GM23338 (cell line): ENCODE results near the gene EID1. TPM values are rescaled to one million over a fixed set of nuclear protein-coding genes. Genes with fewer than 3 reads are reported as not detected.

ENCODE experiments used
- ATAC-seq: fragments of 200-7000 bp; cut with Tn5 transposase; 3 replicates; pipeline ENCODE4 v1.9.1; 2020
- DNase-seq: peaks from one replicate; pipeline ENCODE4 v3.0.0-alpha.2; 2015; ENCODE audit warnings: low spot score
- H2AFZ ChIP-seq: fragments of 200-600 bp; sonication (generic); 2 replicates; pipeline ENCODE4 v1.8.0; 2016; ENCODE audit warnings: antibody characterized with exemption, mild to moderate bottlenecking, moderate library complexity
- H3F3A ChIP-seq: fragments of 200-600 bp; sonication (generic); replicated peaks from 2 replicates; pipeline ENCODE4 v1.8.0; 2017; ENCODE audit warnings: antibody characterized with exemption, mixed run types, low read depth
- H3K27ac ChIP-seq: fragments of 200-600 bp; sonication (generic); 2 replicates; pipeline ENCODE4 v1.6.1; 2016; ENCODE audit warnings: low read depth
- H3K27me3 ChIP-seq: fragments of 200-600 bp; sonication (generic); 2 replicates; pipeline ENCODE4 v1.8.0; 2016; ENCODE audit warnings: mild to moderate bottlenecking, mixed run types, moderate library complexity; ENCODE audit not compliant: insufficient read depth
- H3K36me3 ChIP-seq: fragments of 200-600 bp; sonication (generic); 2 replicates; pipeline ENCODE4 v1.8.0; 2016; ENCODE audit warnings: mild to moderate bottlenecking; ENCODE audit not compliant: insufficient read depth
- H3K4me1 ChIP-seq: fragments of 200-600 bp; sonication (generic); 2 replicates; pipeline ENCODE4 v1.8.0; 2016; ENCODE audit warnings: mild to moderate bottlenecking, moderate library complexity; ENCODE audit not compliant: insufficient read depth
- H3K4me2 ChIP-seq: fragments of 200-600 bp; sonication (generic); 2 replicates; pipeline ENCODE4 v1.7.1; 2017; ENCODE audit warnings: mixed run types
- H3K4me3 ChIP-seq: fragments of 200-600 bp; sonication (generic); 2 replicates; pipeline ENCODE4 v1.6.1; 2016; ENCODE audit warnings: mixed run types
- H3K79me2 ChIP-seq: fragments of 200-600 bp; sonication (generic); replicated peaks from 2 replicates; pipeline ENCODE4 v1.8.0; 2017; ENCODE audit warnings: mild to moderate bottlenecking; ENCODE audit not compliant: insufficient read depth
- H3K9me2 ChIP-seq: fragments of 200-600 bp; sonication (generic); 2 replicates; pipeline ENCODE4 v1.8.0; 2017; ENCODE audit not compliant: insufficient read depth
- H4K20me1 ChIP-seq: fragments of 200-600 bp; sonication (generic); replicated peaks from 2 replicates; pipeline ENCODE4 v1.8.0; 2017; ENCODE audit warnings: mild to moderate bottlenecking; ENCODE audit not compliant: insufficient read depth
- H3K27ac Mint-ChIP-seq: 2 replicates; pipeline ENCODE4 v1.8.0; 2020; ENCODE audit warnings: inconsistent platforms, mild to moderate bottlenecking, moderate library complexity, mixed read lengths
- H3K27me3 Mint-ChIP-seq: 3 replicates; pipeline ENCODE4 v1.8.0; 2022; ENCODE audit warnings: low read depth, mild to moderate bottlenecking, moderate library complexity, mixed read lengths, inconsistent platforms; ENCODE audit not compliant: insufficient read depth, poor library complexity
- H3K36me3 Mint-ChIP-seq: 3 replicates; pipeline ENCODE4 v1.8.0; 2021; ENCODE audit warnings: low read depth, mild to moderate bottlenecking, inconsistent platforms, moderate library complexity, mixed read lengths
- H3K4me1 Mint-ChIP-seq: 3 replicates; pipeline ENCODE4 v1.8.0; 2020; ENCODE audit warnings: mild to moderate bottlenecking, inconsistent platforms, mixed read lengths
- H3K4me3 Mint-ChIP-seq: 3 replicates; pipeline ENCODE4 v1.8.0; 2021; ENCODE audit warnings: moderate library complexity, mild to moderate bottlenecking, inconsistent platforms, mixed read lengths
- H3K9me3 Mint-ChIP-seq: 3 replicates; pipeline ENCODE4 v1.8.0; 2020; ENCODE audit warnings: moderate library complexity, mild to moderate bottlenecking, inconsistent platforms, mixed read lengths
- CREB1 ChIP-seq: fragments of 250-450 bp; sonication (Bioruptor Pico); IDR thresholded peaks from 2 replicates; pipeline ENCODE4 v1.5.0; 2020; ENCODE audit warnings: low read depth, mild to moderate bottlenecking, moderate library complexity
- EZH2 ChIP-seq: fragments of 200-600 bp; sonication (generic); IDR thresholded peaks from one replicate; pipeline ENCODE4 v1.8.0; 2017; ENCODE audit warnings: antibody characterized with exemption, mild to moderate bottlenecking, low read depth; ENCODE audit not compliant: unreplicated experiment
- EZH2phosphoT487 ChIP-seq: fragments of 200-600 bp; sonication (generic); IDR thresholded peaks from one replicate; pipeline ENCODE4 v1.8.1; 2018; ENCODE audit warnings: antibody characterized with exemption; ENCODE audit not compliant: unreplicated experiment
- JUNB ChIP-seq: IDR thresholded peaks from one replicate; pipeline ENCODE4 v1.6.1; 2016; ENCODE audit warnings: antibody characterized with exemption; ENCODE audit not compliant: unreplicated experiment
- POLR2AphosphoS5 ChIP-seq: IDR thresholded peaks from 2 replicates; pipeline ENCODE4 v1.6.1; 2016; ENCODE audit warnings: antibody characterized with exemption, low read depth
- ZNF114 ChIP-seq: fragments of 250-450 bp; sonication (Bioruptor Pico); IDR thresholded peaks from 2 replicates; pipeline ENCODE4 v1.5.0; 2020; ENCODE audit warnings: mild to moderate bottlenecking, moderate library complexity
- polyA plus RNA-seq: library from polyadenylated mRNA; unstranded; fragments of >200 nt; fragmentation: Nextera tagmentation; extraction: Ambion mirVana; gene quantifications from 2 replicates; pipeline ENCODE4 v1.2.1, GENCODE V29; 2016
- total RNA-seq: library from RNA; depleted of rRNA; stranded (reverse); fragments of >200 nt; shearing (Covaris generic); gene quantifications from 2 replicates; pipeline ENCODE4 v1.2.3, GENCODE V29; 2014
- TF ChIP-seq, protein P1 (sequence below): IDR thresholded peaks from one replicate; pipeline ENCODE4 v1.6.1; 2018; ENCODE audit warnings: antibody characterized with exemption; ENCODE audit not compliant: unreplicated experiment
- TF ChIP-seq, protein P2 (sequence below), 2 experiments: fragments of 200-600 bp in 1 of 2; sonication (generic) in 1 of 2; conservative IDR thresholded peaks; 2 replicates each; pipeline versions ENCODE4 v1.5.1 to v1.6.1; 2016 to 2017; ENCODE audit warnings: antibody characterized with exemption in 2 of 2, low read depth in 2 of 2, mild to moderate bottlenecking in 2 of 2, moderate library complexity in 1 of 2
- TF ChIP-seq, protein P3 (sequence below): IDR thresholded peaks from 2 replicates; pipeline ENCODE4 v1.6.1; 2016; ENCODE audit warnings: antibody characterized with exemption

EID1 gene
- total and polyA plus RNA-seq, 2 experiments from 2014 or later, result 113 to 324 TPM

DNA sequence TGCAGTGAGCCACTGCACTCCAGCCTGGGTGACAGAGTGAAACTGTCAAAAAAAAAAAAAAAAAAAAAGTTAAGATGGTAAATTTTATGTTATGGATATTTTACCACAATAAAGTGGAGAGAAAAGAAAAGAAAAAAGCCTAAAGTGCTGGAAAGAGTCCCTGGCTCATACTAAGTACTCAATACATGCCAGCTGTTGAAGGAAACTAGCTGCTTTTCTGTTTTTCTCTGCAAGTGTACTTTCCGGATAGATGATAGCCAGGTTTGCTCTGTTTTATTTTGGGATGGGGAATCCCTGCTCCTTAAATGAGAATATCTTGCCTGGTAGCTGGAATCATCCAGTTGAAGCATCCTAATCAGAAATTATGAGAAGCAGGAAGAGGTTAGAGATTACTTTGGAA is 10.9 kb downstream of the EID1 start:
- H3K4me3 Mint-ChIP-seq, result no peak overlapping the region
- TF ChIP-seq EZH2phosphoT487 (no peak), JUNB (no peak)
- Histone ChIP-seq H3K79me2 (no peaks in the 10 kb centered on the region), H3K4me3 (no peak overlapping the region), H4K20me1 (no peaks in the 10 kb centered on the region), H3K9me2 (no peaks in the 10 kb centered on the region), H3K27ac (no peak overlapping the region), H3K4me1 (no peaks in the 10 kb centered on the region), H3F3A (no peaks in the 10 kb centered on the region), H3K4me2 (no peak overlapping the region), H2AFZ (0 out of 2 replicates have a peak overlapping the region, but pooled peaks have one; percentile 76), H3K27me3 (no peaks in the 10 kb centered on the region), H3K36me3 (no peaks in the 10 kb centered on the region)
- H3K4me1 Mint-ChIP-seq, result peaks cover 4% of the 10 kb centered on the region; the same call in 2 of the 3 replicates
- H3K27ac Mint-ChIP-seq, result no peak overlapping the region
- H3K36me3 Mint-ChIP-seq, result no peaks in the 10 kb centered on the region
- peaks cover 3% of the 10 kb centered on the region for H3K27me3 Mint-ChIP-seq
- ATAC-seq, result no peak
- no peak for DNase-seq
- H3K9me3 Mint-ChIP-seq, result no peaks in the 10 kb centered on the region

- Histone ChIP-seq H2AFZ (0 out of 2 replicates have a peak overlapping the region, but pooled peaks have one; percentile 49), H3K4me2 (no peak overlapping the region)
- H3K27ac Mint-ChIP-seq, result no peak overlapping the region
Measured at GRCh38 chr15:48889925-48890324, 12.0 kb downstream of the EID1 start.

DNA sequence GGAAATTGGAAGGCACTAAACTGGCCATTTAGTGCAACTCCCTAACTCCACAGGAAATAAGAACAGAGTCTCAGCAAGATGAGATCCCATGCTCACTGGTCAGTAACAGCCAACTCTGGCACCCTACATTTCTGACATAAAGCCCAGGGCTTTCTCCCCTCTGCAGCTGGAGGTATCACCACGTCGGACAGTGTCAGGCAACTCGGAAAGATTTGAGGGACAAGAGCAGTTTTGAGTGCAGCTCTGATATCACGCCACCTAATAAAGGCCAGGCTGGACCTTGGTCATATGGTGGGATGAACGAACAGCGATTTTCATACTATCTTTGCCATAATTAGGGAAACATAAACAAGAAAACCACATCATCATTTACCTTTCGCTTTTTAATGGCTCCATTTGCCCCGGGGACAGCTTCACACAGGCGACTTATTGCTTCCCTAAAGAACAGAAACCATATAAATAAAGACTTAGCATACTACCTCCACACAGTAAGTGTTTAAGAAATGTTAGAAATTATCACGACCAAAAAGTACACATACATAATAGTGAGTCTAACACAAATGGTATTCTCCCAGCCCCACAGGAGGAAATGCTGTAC is 12.5 kb downstream of the EID1 start:
- H3K36me3 Mint-ChIP-seq, result no peaks in the 10 kb centered on the region
- H3K36me3 ChIP-seq, result no peaks in the 10 kb centered on the region
- no peaks in the 10 kb centered on the region for H3K9me2 ChIP-seq
- peak overlapping the region; percentile 49; the same call in 1 of the 2 replicates for H2AFZ ChIP-seq
- H3K27me3 Mint-ChIP-seq, result peaks cover 3% of the 10 kb centered on the region
- DNase-seq, result no peak
- no peaks in the 10 kb centered on the region for H3K79me2 ChIP-seq
- no peaks in the 10 kb centered on the region for H3K4me1 ChIP-seq
- no peak overlapping the region for H3K4me3 ChIP-seq
- H3F3A ChIP-seq, result no peaks in the 10 kb centered on the region
- H4K20me1 ChIP-seq, result no peaks in the 10 kb centered on the region
- no peak overlapping the region for H3K27ac Mint-ChIP-seq
- no peaks in the 10 kb centered on the region for H3K27me3 ChIP-seq
- no peak overlapping the region for H3K4me3 Mint-ChIP-seq
- H3K27ac ChIP-seq, result no peak overlapping the region
- no peaks in the 10 kb centered on the region for H3K4me1 Mint-ChIP-seq
- H3K9me3 Mint-ChIP-seq, result no peaks in the 10 kb centered on the region
- ATAC-seq, result no peak
- H3K4me2 ChIP-seq, result no peak overlapping the region
- TF ChIP-seq, protein P1, sequence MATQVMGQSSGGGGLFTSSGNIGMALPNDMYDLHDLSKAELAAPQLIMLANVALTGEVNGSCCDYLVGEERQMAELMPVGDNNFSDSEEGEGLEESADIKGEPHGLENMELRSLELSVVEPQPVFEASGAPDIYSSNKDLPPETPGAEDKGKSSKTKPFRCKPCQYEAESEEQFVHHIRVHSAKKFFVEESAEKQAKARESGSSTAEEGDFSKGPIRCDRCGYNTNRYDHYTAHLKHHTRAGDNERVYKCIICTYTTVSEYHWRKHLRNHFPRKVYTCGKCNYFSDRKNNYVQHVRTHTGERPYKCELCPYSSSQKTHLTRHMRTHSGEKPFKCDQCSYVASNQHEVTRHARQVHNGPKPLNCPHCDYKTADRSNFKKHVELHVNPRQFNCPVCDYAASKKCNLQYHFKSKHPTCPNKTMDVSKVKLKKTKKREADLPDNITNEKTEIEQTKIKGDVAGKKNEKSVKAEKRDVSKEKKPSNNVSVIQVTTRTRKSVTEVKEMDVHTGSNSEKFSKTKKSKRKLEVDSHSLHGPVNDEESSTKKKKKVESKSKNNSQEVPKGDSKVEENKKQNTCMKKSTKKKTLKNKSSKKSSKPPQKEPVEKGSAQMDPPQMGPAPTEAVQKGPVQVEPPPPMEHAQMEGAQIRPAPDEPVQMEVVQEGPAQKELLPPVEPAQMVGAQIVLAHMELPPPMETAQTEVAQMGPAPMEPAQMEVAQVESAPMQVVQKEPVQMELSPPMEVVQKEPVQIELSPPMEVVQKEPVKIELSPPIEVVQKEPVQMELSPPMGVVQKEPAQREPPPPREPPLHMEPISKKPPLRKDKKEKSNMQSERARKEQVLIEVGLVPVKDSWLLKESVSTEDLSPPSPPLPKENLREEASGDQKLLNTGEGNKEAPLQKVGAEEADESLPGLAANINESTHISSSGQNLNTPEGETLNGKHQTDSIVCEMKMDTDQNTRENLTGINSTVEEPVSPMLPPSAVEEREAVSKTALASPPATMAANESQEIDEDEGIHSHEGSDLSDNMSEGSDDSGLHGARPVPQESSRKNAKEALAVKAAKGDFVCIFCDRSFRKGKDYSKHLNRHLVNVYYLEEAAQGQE, result no peak
- TF ChIP-seq JUNB (no peak), CREB1 (CRISPR knock-in tag) (no peak), EZH2 (no peak), POLR2AphosphoS5 (no peak)
- TF ChIP-seq, protein P2, sequence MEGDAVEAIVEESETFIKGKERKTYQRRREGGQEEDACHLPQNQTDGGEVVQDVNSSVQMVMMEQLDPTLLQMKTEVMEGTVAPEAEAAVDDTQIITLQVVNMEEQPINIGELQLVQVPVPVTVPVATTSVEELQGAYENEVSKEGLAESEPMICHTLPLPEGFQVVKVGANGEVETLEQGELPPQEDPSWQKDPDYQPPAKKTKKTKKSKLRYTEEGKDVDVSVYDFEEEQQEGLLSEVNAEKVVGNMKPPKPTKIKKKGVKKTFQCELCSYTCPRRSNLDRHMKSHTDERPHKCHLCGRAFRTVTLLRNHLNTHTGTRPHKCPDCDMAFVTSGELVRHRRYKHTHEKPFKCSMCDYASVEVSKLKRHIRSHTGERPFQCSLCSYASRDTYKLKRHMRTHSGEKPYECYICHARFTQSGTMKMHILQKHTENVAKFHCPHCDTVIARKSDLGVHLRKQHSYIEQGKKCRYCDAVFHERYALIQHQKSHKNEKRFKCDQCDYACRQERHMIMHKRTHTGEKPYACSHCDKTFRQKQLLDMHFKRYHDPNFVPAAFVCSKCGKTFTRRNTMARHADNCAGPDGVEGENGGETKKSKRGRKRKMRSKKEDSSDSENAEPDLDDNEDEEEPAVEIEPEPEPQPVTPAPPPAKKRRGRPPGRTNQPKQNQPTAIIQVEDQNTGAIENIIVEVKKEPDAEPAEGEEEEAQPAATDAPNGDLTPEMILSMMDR (conservative IDR thresholded peaks at IDR 0.05; ENCODE audit: low read depth in 2 of 2), result no peak

More at GRCh38 chr15:48889925-48890324, 12.0 kb downstream of the EID1 start:
- Mint-ChIP-seq H3K9me3 (no peaks in the 10 kb centered on the region), H3K27me3 (peaks cover 3% of the 10 kb centered on the region), H3K4me1 (peaks cover 1% of the 10 kb centered on the region; the same call in 2 of the 3 replicates), H3K4me3 (no peak overlapping the region), H3K36me3 (no peaks in the 10 kb centered on the region)
- H3F3A ChIP-seq, result no peaks in the 10 kb centered on the region
- H3K27me3 ChIP-seq, result no peaks in the 10 kb centered on the region
- no peak overlapping the region for H3K4me3 ChIP-seq
- TF ChIP-seq EZH2phosphoT487 (no peak), JUNB (no peak), POLR2AphosphoS5 (no peak), ZNF114 (CRISPR knock-in tag) (no peak)
- TF ChIP-seq, protein P3, sequence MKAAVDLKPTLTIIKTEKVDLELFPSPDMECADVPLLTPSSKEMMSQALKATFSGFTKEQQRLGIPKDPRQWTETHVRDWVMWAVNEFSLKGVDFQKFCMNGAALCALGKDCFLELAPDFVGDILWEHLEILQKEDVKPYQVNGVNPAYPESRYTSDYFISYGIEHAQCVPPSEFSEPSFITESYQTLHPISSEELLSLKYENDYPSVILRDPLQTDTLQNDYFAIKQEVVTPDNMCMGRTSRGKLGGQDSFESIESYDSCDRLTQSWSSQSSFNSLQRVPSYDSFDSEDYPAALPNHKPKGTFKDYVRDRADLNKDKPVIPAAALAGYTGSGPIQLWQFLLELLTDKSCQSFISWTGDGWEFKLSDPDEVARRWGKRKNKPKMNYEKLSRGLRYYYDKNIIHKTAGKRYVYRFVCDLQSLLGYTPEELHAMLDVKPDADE, result no peak
- H3K36me3 ChIP-seq, result no peaks in the 10 kb centered on the region
- H3K79me2 ChIP-seq, result no peaks in the 10 kb centered on the region
- no peaks in the 10 kb centered on the region for H3K9me2 ChIP-seq
- H3K4me1 ChIP-seq, result no peaks in the 10 kb centered on the region
- DNase-seq (no peak), ATAC-seq (no peak)
- H3K27ac ChIP-seq, result no peak overlapping the region
- H4K20me1 ChIP-seq, result no peaks in the 10 kb centered on the region
